HG02588 (cell line): Measurements from ENCODE around the gene EFCAB8.
"Not testable (repeated sequence)": the region's sequence is repeated elsewhere in the genome, so short reads cannot be mapped to it uniquely, and the experiment has no call there.

Experiments
- ATAC-seq: cut with Tn5 transposase; IDR thresholded peaks from one replicate; pipeline ENCODE4 v1.9.1; 2021; ENCODE audit warnings: mild to moderate bottlenecking, moderate library complexity; ENCODE audit not compliant: unreplicated experiment

The EFCAB8 gene

GRCh38 chr20:32969356-32970114, 110.8 kb downstream of the EFCAB8 start:
- no peak for ATAC-seq

GRCh38 chr20:32970115-32970972, 111.6 kb downstream of the EFCAB8 start:
- no peak for ATAC-seq

DNA sequence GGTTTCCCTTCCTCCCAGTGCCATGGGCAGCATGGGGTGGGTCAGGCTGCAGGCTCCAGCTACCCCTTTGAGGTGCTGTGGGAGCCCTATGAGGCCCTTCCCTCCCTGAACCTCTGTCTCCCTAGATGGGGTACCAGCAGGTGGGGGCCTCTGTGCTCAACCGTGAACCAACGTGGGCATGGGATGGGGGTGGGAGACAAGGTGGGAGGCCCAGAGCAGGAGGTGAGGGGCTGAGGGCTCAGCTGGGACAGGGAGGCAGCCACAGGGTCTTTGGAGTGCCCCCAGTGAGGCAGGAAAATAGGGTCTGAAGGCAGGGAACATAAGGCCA, 112.2 kb downstream of the EFCAB8 start:
- no peak for ATAC-seq

- ATAC-seq: peak; percentile 11
These were observed 113.0 kb downstream of the EFCAB8 start for GRCh38 chr20:32971703-32972161.

GRCh38 chr20:32972181-32973076, 113.7 kb downstream of the EFCAB8 start:
- ATAC-seq: peak; percentile 80

DNA sequence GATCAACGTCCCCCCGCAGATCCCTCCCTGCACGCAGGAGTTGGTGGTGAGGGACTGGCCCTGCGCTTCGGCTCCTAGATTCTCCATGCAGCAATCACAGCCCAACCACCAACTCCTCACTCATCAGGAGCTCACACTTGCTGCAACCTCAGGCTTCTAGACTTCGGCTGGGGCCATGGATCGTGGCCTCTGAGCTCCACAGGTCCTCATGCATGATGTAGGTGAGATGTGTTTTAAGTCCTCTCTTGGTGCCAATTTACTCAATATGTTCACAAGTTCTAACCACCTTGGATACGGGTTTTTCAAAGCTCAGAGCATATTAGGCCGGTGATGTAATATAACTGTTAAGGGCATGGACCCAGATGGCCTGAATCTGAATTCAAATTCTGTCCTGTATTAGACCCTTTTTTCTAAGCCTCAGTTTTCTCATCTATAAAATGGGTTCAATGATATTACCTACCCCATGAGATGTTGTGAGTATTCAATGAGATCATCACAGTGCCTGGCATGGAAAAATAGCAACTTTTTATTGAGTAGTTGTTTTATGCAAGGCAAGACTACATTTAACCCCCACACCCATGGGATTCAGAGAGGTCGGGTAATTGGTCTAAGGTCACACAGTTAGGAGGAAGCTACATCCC, 114.5 kb downstream of the EFCAB8 start:
- no peak for ATAC-seq

DNA sequence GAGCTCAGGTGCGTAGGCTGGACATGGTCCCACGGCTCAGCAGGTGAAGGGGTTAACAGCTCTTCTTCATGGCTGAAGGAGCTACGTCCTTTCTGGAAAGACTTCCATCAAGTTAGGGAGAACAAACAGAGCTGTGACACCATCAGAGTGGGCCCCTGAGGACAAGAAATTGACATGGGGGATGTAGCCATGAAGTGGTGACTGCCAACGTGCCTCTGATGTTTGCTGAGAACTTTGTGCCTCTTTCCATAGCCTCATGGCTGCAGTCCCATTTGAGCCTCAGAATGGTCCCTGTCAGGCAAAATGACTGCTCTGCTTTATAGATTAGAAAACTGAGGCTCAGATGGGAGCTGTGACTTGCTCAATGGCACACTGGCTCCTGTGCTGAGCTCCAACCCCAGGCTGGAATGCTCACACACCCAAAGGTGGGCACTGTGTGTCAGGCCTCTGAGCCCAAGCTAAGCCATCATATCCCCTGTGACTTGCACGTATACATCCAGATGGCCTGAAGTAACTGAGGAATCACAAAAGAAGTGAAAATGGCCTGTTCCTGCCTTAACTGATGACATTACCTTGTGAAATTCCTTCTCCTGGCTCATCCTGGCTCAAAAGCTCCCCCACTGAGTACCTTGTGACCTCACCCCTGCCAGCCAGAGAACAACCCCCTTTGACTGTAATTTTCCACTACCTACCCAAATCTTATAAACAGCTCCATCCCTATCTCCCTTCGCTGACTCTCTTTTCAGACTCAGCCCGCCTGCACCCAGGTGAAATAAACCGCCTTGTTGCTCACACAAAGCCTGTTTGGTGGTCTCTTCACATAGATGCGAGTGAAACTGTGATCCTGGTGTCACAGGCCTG, 115.7 kb downstream of the EFCAB8 start:
- not testable (repeated sequence) for ATAC-seq

DNA sequence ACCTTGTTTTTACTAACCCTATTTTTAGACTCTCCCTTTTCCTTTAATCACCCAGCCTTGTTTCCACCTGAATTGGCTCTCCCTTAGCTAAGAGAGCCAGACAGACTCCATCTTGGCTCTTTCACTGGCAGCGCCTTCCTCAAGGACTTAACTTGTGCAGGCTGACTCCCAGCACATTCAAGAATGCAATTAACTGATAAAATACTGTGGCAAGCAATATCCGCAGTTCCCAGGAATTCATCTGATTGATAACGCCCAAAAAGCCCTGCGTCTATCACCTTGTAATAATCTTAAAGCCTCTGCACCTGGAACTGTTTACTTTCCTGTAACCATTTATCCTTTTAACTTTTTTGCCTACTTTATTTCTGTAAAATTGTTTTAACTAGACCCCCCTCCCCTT, 116.4 kb downstream of the EFCAB8 start:
- not testable (repeated sequence) for ATAC-seq

DNA sequence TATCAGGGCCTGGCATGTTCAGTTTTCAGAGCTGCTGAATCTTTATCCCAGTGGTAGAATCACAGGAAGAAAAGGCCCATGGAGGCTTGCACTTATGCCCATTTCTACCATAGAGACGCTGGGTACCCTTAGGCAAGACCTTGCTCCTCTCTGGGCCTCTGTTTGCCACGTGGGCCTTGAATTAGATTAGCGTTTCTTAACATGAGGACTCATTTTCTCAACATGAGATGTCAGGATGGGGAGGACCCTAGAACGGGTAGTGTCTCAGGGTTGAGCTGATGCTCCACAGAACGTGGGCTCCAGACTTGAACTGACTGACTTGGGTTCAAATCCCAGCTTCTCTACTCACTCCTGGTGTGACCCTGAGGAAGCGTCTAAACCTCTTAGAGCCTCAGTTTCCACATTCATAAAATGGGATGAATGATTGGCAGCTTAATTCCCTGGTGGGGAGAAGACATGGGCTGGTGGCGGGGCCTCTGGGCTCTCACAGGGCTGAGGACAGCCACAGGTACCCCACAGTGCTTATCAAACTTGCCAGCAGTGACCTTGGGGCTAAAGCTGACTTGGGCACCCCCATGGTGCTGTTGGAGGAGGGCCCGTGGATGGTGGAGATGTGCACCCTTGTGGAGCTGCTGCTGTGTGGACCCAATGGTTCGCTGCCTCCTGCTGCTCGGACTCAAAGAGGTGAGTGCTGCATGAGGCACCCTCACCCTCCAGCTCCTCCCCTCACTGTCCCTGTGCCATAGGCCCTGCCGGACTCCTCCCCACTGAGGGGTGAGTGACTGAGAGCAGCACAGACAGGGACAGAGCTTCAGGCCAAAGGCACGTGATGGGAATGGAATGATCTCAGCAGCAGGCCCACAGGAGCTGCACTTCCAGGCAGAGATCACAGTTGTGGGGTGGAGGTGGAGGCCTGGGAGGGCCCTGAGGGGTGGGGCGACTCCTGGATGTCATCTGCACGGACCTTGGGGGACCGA, 117.3 kb downstream of the EFCAB8 start:
- ATAC-seq: no peak

GRCh38 chr20:32976746-32977145, 118.0 kb downstream of the EFCAB8 start:
- ATAC-seq: no peak

- ATAC-seq: no peak
These were observed 118.7 kb downstream of the EFCAB8 start for GRCh38 chr20:32977281-32978008.

DNA sequence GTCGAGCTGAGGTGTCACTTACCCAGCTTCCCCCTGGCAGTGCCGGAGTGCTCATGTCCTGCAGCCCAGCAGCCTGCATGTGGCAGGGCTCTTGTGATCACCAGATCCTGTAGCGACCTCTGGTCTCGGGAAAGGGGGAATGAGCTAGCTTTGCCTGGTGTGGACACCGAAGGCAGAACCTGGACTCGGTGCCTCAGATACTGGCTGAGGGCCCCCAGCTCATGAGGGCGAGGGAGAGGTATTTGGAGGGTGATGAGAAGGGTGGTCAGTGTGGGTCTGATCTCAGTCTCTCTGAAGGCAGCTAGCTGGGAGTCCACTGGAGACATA, 119.2 kb downstream of the EFCAB8 start:
- ATAC-seq: no peak

DNA sequence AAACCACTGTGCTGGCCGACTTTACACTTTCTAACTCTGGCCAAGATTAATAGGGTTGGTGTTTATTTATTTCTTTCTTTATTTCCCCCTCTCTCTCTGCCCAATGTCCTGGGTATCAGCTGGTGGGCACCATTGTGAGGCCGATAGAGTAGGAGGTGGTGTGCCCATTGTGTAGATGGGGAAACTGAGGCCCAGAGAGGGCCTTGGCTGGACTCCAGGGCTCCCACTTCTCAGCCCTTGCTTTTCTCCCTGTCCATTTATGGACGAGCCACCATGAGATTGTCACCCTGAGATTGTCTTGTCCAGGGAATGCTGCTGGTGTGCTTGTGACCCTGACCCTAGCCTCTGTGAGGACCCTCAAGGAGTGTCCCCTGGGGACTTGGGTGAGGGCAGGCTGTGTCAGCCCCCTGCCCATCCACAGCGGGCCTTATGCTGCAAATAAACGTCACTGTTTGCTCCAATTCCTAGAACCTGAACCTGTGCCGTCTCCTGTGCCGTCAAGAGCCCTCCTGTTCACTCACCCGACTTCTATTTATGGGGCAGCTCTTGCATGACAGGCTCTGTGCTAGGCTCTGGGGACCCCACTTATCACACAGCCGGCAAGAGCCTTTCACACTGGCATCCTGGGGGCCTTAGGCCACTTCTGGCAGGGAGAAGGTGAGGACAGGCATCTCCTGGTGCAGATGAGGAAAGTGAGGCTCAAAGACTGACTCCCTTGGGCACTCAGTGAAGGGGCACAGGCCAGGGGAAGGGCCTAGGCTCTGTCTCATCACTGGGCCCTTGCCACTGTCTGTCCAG, 120.7 kb downstream of the EFCAB8 start:
- no peak for ATAC-seq

GRCh38 chr20:32980131-32980941, 121.6 kb downstream of the EFCAB8 start:
- no peak for ATAC-seq

GRCh38 chr20:32980990-32981389, 122.3 kb downstream of the EFCAB8 start:
- no peak for ATAC-seq
